IPS-NIHi11 (cell line): ENCODE measurements around the gene GNRH2.
"Not testable (repeated sequence)": the region's sequence is repeated elsewhere in the genome, so short reads cannot be mapped to it uniquely, and the experiment has no call there.

ENCODE experiments used
- DNase-seq: peaks from one replicate; pipeline ENCODE4 v3.0.0; 2012; ENCODE audit warnings: mixed read lengths, low spot score

The GNRH2 gene

GRCh38 chr20:3042625-3043024 lies 797 bp upstream of the GNRH2 start:
- DNase-seq = no peak

- DNase-seq = no peak
Observed at GRCh38 chr20:3044336-3044965, 1.0 kb downstream of the GNRH2 start.

- DNase-seq = peak; percentile 83
Observed at GRCh38 chr20:3045042-3045815, 1.8 kb downstream of the GNRH2 start.

- DNase-seq = peak; percentile 96
Observed at GRCh38 chr20:3045816-3046676, 2.6 kb downstream of the GNRH2 start, which contains the start of gene MRPS26. Gene MRPS26, plus strand, starts transcription at chr20:3046052. Its CDS starts 17 bp downstream, at chr20:3046069.

- DNase-seq = peak; percentile 47
Observed at GRCh38 chr20:3046677-3047462, 3.4 kb downstream of the GNRH2 start.

GRCh38 chr20:3047486-3048419 lies 4.3 kb downstream of the GNRH2 start:
- no peak for DNase-seq

GRCh38 chr20:3051385-3052019 lies 8.1 kb downstream of the GNRH2 start:
- no peak for DNase-seq

GRCh38 chr20:3059489-3059888 lies 16.1 kb downstream of the GNRH2 start:
- DNase-seq = no peak

GRCh38 chr20:3064119-3064518 lies 20.7 kb downstream of the GNRH2 start:
- DNase-seq = not testable (repeated sequence)

- no peak for DNase-seq
Observed at GRCh38 chr20:3067139-3068014, 24.0 kb downstream of the GNRH2 start.

- no peak for DNase-seq
Observed at GRCh38 chr20:3068075-3068474, 24.7 kb downstream of the GNRH2 start.

GRCh38 chr20:3068986-3069900 lies 25.8 kb downstream of the GNRH2 start:
- DNase-seq = no peak

- DNase-seq = no peak
Observed at GRCh38 chr20:3070725-3071124, 27.3 kb downstream of the GNRH2 start.

GRCh38 chr20:3071266-3071609 lies 27.8 kb downstream of the GNRH2 start:
- no peak for DNase-seq

GRCh38 chr20:3071610-3072529 lies 28.4 kb downstream of the GNRH2 start, which contains the start of gene OXT:
Gene OXT, plus strand, starts transcription at chr20:3071620. Its CDS starts 36 bp downstream, at chr20:3071656.
- no peak for DNase-seq

- DNase-seq = no peak
Observed at GRCh38 chr20:3072530-3073250, 29.3 kb downstream of the GNRH2 start.
